Endothelial cell (in vitro differentiated cells): Measurements from ENCODE around the gene ARHGAP15. TPM values are rescaled to one million over a fixed set of nuclear protein-coding genes. Genes with fewer than 3 reads are reported as not detected.

Experiments
- DNase-seq: peaks from one replicate; pipeline ENCODE4 v3.0.0; 2021; ENCODE audit warnings: low spot score
- H3K27ac Mint-ChIP-seq: one replicate; pipeline ENCODE4 v1.8.0; 2021; ENCODE audit warnings: mixed read lengths, inconsistent platforms; ENCODE audit not compliant: unreplicated experiment
- H3K27me3 Mint-ChIP-seq: one replicate; pipeline ENCODE4 v1.8.0; 2021; ENCODE audit warnings: mild to moderate bottlenecking, moderate library complexity, mixed read lengths, inconsistent platforms; ENCODE audit not compliant: unreplicated experiment
- H3K36me3 Mint-ChIP-seq: one replicate; pipeline ENCODE4 v1.8.0; 2021; ENCODE audit warnings: mild to moderate bottlenecking, low read depth, mixed read lengths, inconsistent platforms; ENCODE audit not compliant: unreplicated experiment
- H3K4me1 Mint-ChIP-seq: one replicate; pipeline ENCODE4 v1.8.0; 2021; ENCODE audit warnings: mild to moderate bottlenecking, mixed read lengths, inconsistent platforms; ENCODE audit not compliant: unreplicated experiment
- H3K4me3 Mint-ChIP-seq: one replicate; pipeline ENCODE4 v1.8.0; 2021; ENCODE audit warnings: mild to moderate bottlenecking, mixed read lengths, inconsistent platforms; ENCODE audit not compliant: unreplicated experiment
- H3K9me3 Mint-ChIP-seq: one replicate; pipeline ENCODE4 v1.8.0; 2021; ENCODE audit warnings: mixed read lengths, inconsistent platforms; ENCODE audit not compliant: unreplicated experiment
- CTCF ChIP-seq: fragments of 200-600 bp; sonication (generic); IDR thresholded peaks from one replicate; pipeline ENCODE4 v1.5.0; 2021; ENCODE audit warnings: antibody characterized with exemption; ENCODE audit not compliant: unreplicated experiment
- total RNA-seq: library from RNA; stranded (reverse); fragmentation: NEBNext Ultra II Directional; extraction: Animal tissue kit (Norgen Biotek cat#: 25700); gene quantifications from one replicate; pipeline ENCODE4 v1.2.1, GENCODE V29; 2021; ENCODE audit not compliant: unreplicated experiment

The ARHGAP15 gene
- total RNA-seq, 1 donor from 2014 or later: not detected

GRCh38 chr2:143297182-143297581, 168.0 kb downstream of the ARHGAP15 start:
- Mint-ChIP-seq H3K27me3 (peaks cover 4% of the 10 kb centered on the region), H3K4me3 (no peak overlapping the region), H3K4me1 (no peaks in the 10 kb centered on the region), H3K27ac (no peak overlapping the region), H3K9me3 (no peaks in the 10 kb centered on the region), H3K36me3 (no peaks in the 10 kb centered on the region)
- no peak for DNase-seq
- no peak for TF ChIP-seq CTCF

GRCh38 chr2:143300536-143300935, 171.3 kb downstream of the ARHGAP15 start:
- H3K4me3 Mint-ChIP-seq: no peak overlapping the region
- peaks cover 2% of the 10 kb centered on the region for H3K27me3 Mint-ChIP-seq
- no peaks in the 10 kb centered on the region for H3K9me3 Mint-ChIP-seq
- TF ChIP-seq CTCF: no peak
- no peaks in the 10 kb centered on the region for H3K36me3 Mint-ChIP-seq
- H3K4me1 Mint-ChIP-seq: no peaks in the 10 kb centered on the region
- no peak for DNase-seq
- no peak overlapping the region for H3K27ac Mint-ChIP-seq

- no peaks in the 10 kb centered on the region for H3K9me3 Mint-ChIP-seq
- no peaks in the 10 kb centered on the region for H3K36me3 Mint-ChIP-seq
- H3K4me1 Mint-ChIP-seq: peaks cover 3% of the 10 kb centered on the region
- TF ChIP-seq CTCF: no peak
- no peaks in the 10 kb centered on the region for H3K27me3 Mint-ChIP-seq
- DNase-seq: no peak
- H3K4me3 Mint-ChIP-seq: no peak overlapping the region
- H3K27ac Mint-ChIP-seq: no peak overlapping the region
Measured at GRCh38 chr2:143311426-143311825, 182.2 kb downstream of the ARHGAP15 start.

DNA sequence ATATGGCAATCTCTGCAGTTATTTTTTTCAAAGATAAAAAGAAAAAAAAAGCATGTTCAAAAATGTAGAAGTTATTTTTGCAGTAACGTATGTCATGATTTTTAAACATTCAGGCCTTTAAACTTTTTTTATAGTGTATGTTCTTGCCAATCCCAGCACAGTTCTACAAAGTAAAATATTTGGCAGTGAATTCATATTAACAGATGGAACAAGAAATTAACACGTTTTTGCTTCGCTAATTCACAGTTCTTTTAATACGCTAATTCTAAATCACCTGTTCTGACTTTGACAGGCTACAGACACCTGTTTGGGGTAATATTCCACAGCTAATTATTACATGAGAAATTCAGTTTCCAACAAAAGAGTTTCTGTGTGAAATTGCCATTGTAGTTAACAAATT, 183.2 kb downstream of the ARHGAP15 start:
- Mint-ChIP-seq H3K4me3 (no peak overlapping the region), H3K36me3 (no peaks in the 10 kb centered on the region), H3K4me1 (peaks cover 3% of the 10 kb centered on the region), H3K9me3 (no peaks in the 10 kb centered on the region), H3K27me3 (no peaks in the 10 kb centered on the region), H3K27ac (no peak overlapping the region)
- no peak for TF ChIP-seq CTCF
- DNase-seq: no peak

DNA sequence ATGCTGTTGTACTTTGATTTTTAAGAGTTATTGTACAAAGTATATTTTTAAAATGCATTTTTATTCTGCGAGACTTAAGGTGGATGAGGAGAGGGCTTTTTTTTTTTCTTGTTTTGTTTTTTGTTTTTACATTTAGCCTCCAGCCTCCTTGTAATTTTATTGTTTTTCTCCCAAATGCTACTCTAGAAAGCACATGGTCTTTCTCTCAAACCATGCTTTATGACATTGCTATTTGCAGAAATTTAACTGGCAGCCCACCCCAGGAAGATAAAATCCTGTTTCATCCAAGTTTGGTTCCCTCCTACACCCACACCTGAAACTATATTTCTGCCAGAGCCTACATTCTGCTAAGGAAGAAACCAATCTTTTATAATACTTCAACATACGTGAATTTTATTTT, 184.6 kb downstream of the ARHGAP15 start:
- no peaks in the 10 kb centered on the region for H3K36me3 Mint-ChIP-seq
- H3K9me3 Mint-ChIP-seq: no peaks in the 10 kb centered on the region
- H3K4me3 Mint-ChIP-seq: no peak overlapping the region
- no peak for TF ChIP-seq CTCF
- H3K4me1 Mint-ChIP-seq: peaks cover 3% of the 10 kb centered on the region
- H3K27ac Mint-ChIP-seq: no peak overlapping the region
- H3K27me3 Mint-ChIP-seq: no peaks in the 10 kb centered on the region
- DNase-seq: no peak
